GM23338 (cell line): Measurements from ENCODE around the gene DPT. TPM values are rescaled to one million over a fixed set of nuclear protein-coding genes. Genes with fewer than 3 reads are reported as not detected.

Source experiments
- ATAC-seq: fragments of 200-7000 bp; cut with Tn5 transposase; 3 replicates; pipeline ENCODE4 v1.9.1; 2020
- DNase-seq: peaks from one replicate; pipeline ENCODE4 v3.0.0-alpha.2; 2015; ENCODE audit warnings: low spot score
- H2AFZ ChIP-seq: fragments of 200-600 bp; sonication (generic); 2 replicates; pipeline ENCODE4 v1.8.0; 2016; ENCODE audit warnings: antibody characterized with exemption, mild to moderate bottlenecking, moderate library complexity
- H3F3A ChIP-seq: fragments of 200-600 bp; sonication (generic); replicated peaks from 2 replicates; pipeline ENCODE4 v1.8.0; 2017; ENCODE audit warnings: antibody characterized with exemption, mixed run types, low read depth
- H3K27ac ChIP-seq: fragments of 200-600 bp; sonication (generic); 2 replicates; pipeline ENCODE4 v1.6.1; 2016; ENCODE audit warnings: low read depth
- H3K27me3 ChIP-seq: fragments of 200-600 bp; sonication (generic); 2 replicates; pipeline ENCODE4 v1.8.0; 2016; ENCODE audit warnings: mild to moderate bottlenecking, mixed run types, moderate library complexity; ENCODE audit not compliant: insufficient read depth
- H3K36me3 ChIP-seq: fragments of 200-600 bp; sonication (generic); 2 replicates; pipeline ENCODE4 v1.8.0; 2016; ENCODE audit warnings: mild to moderate bottlenecking; ENCODE audit not compliant: insufficient read depth
- H3K4me1 ChIP-seq: fragments of 200-600 bp; sonication (generic); 2 replicates; pipeline ENCODE4 v1.8.0; 2016; ENCODE audit warnings: mild to moderate bottlenecking, moderate library complexity; ENCODE audit not compliant: insufficient read depth
- H3K4me2 ChIP-seq: fragments of 200-600 bp; sonication (generic); 2 replicates; pipeline ENCODE4 v1.7.1; 2017; ENCODE audit warnings: mixed run types
- H3K4me3 ChIP-seq: fragments of 200-600 bp; sonication (generic); 2 replicates; pipeline ENCODE4 v1.6.1; 2016; ENCODE audit warnings: mixed run types
- H3K79me2 ChIP-seq: fragments of 200-600 bp; sonication (generic); replicated peaks from 2 replicates; pipeline ENCODE4 v1.8.0; 2017; ENCODE audit warnings: mild to moderate bottlenecking; ENCODE audit not compliant: insufficient read depth
- H3K9me2 ChIP-seq: fragments of 200-600 bp; sonication (generic); 2 replicates; pipeline ENCODE4 v1.8.0; 2017; ENCODE audit not compliant: insufficient read depth
- H4K20me1 ChIP-seq: fragments of 200-600 bp; sonication (generic); replicated peaks from 2 replicates; pipeline ENCODE4 v1.8.0; 2017; ENCODE audit warnings: mild to moderate bottlenecking; ENCODE audit not compliant: insufficient read depth
- H3K27ac Mint-ChIP-seq: 2 replicates; pipeline ENCODE4 v1.8.0; 2020; ENCODE audit warnings: inconsistent platforms, mild to moderate bottlenecking, moderate library complexity, mixed read lengths
- H3K27me3 Mint-ChIP-seq: 3 replicates; pipeline ENCODE4 v1.8.0; 2022; ENCODE audit warnings: low read depth, mild to moderate bottlenecking, moderate library complexity, mixed read lengths, inconsistent platforms; ENCODE audit not compliant: insufficient read depth, poor library complexity
- H3K36me3 Mint-ChIP-seq: 3 replicates; pipeline ENCODE4 v1.8.0; 2021; ENCODE audit warnings: low read depth, mild to moderate bottlenecking, inconsistent platforms, moderate library complexity, mixed read lengths
- H3K4me1 Mint-ChIP-seq: 3 replicates; pipeline ENCODE4 v1.8.0; 2020; ENCODE audit warnings: mild to moderate bottlenecking, inconsistent platforms, mixed read lengths
- H3K4me3 Mint-ChIP-seq: 3 replicates; pipeline ENCODE4 v1.8.0; 2021; ENCODE audit warnings: moderate library complexity, mild to moderate bottlenecking, inconsistent platforms, mixed read lengths
- H3K9me3 Mint-ChIP-seq: 3 replicates; pipeline ENCODE4 v1.8.0; 2020; ENCODE audit warnings: moderate library complexity, mild to moderate bottlenecking, inconsistent platforms, mixed read lengths
- EZH2 ChIP-seq: fragments of 200-600 bp; sonication (generic); IDR thresholded peaks from one replicate; pipeline ENCODE4 v1.8.0; 2017; ENCODE audit warnings: antibody characterized with exemption, mild to moderate bottlenecking, low read depth; ENCODE audit not compliant: unreplicated experiment
- EZH2phosphoT487 ChIP-seq: fragments of 200-600 bp; sonication (generic); IDR thresholded peaks from one replicate; pipeline ENCODE4 v1.8.1; 2018; ENCODE audit warnings: antibody characterized with exemption; ENCODE audit not compliant: unreplicated experiment
- JUNB ChIP-seq: IDR thresholded peaks from one replicate; pipeline ENCODE4 v1.6.1; 2016; ENCODE audit warnings: antibody characterized with exemption; ENCODE audit not compliant: unreplicated experiment
- NANOG ChIP-seq: IDR thresholded peaks from 2 replicates; pipeline ENCODE4 v1.6.1; 2016; ENCODE audit warnings: antibody characterized with exemption, borderline replicate concordance
- POLR2AphosphoS5 ChIP-seq: IDR thresholded peaks from 2 replicates; pipeline ENCODE4 v1.6.1; 2016; ENCODE audit warnings: antibody characterized with exemption, low read depth
- REST ChIP-seq: IDR thresholded peaks from one replicate; pipeline ENCODE4 v1.6.1; 2018; ENCODE audit warnings: antibody characterized with exemption; ENCODE audit not compliant: unreplicated experiment
- STAT1 ChIP-seq: IDR thresholded peaks from one replicate; pipeline ENCODE4 v1.6.1; 2016; ENCODE audit warnings: antibody characterized with exemption; ENCODE audit not compliant: unreplicated experiment
- ZNF114 ChIP-seq: fragments of 250-450 bp; sonication (Bioruptor Pico); IDR thresholded peaks from 2 replicates; pipeline ENCODE4 v1.5.0; 2020; ENCODE audit warnings: mild to moderate bottlenecking, moderate library complexity
- ZNF331 ChIP-seq: fragments of 250-450 bp; sonication (Bioruptor Pico); IDR thresholded peaks from 2 replicates; pipeline ENCODE4 v1.5.0; 2020; ENCODE audit warnings: low read depth, mild to moderate bottlenecking, moderate library complexity
- ZNF462 ChIP-seq: fragments of 250-450 bp; sonication (Bioruptor Pico); IDR thresholded peaks from 2 replicates; pipeline ENCODE4 v1.5.0; 2020; ENCODE audit warnings: mild to moderate bottlenecking, moderate library complexity
- polyA plus RNA-seq: library from polyadenylated mRNA; unstranded; fragments of >200 nt; fragmentation: Nextera tagmentation; extraction: Ambion mirVana; gene quantifications from 2 replicates; pipeline ENCODE4 v1.2.1, GENCODE V29; 2016
- total RNA-seq: library from RNA; depleted of rRNA; stranded (reverse); fragments of >200 nt; shearing (Covaris generic); gene quantifications from 2 replicates; pipeline ENCODE4 v1.2.3, GENCODE V29; 2014

DPT gene
- total and polyA plus RNA-seq, 2 experiments from 2014 or later, result not detected

- no peaks in the 10 kb centered on the region for H3K4me1 Mint-ChIP-seq
- no peaks in the 10 kb centered on the region for H3K4me1 ChIP-seq
- no peaks in the 10 kb centered on the region for H3K27me3 ChIP-seq
- H3F3A ChIP-seq, result no peaks in the 10 kb centered on the region
- H2AFZ ChIP-seq, result no peak overlapping the region
- no peak overlapping the region for H3K4me3 ChIP-seq
- no peaks in the 10 kb centered on the region for H3K9me2 ChIP-seq
- H3K36me3 Mint-ChIP-seq, result no peaks in the 10 kb centered on the region
- H3K9me3 Mint-ChIP-seq, result no peaks in the 10 kb centered on the region
- DNase-seq, result no peak
- no peak for ATAC-seq
- no peak overlapping the region for H3K27ac Mint-ChIP-seq
- no peaks in the 10 kb centered on the region for H4K20me1 ChIP-seq
- H3K79me2 ChIP-seq, result no peaks in the 10 kb centered on the region
- no peaks in the 10 kb centered on the region for H3K36me3 ChIP-seq
- no peak overlapping the region for H3K4me3 Mint-ChIP-seq
- TF ChIP-seq ZNF331, result no peak
- no peak for TF ChIP-seq NANOG
- no peak for TF ChIP-seq EZH2
- H3K27ac ChIP-seq, result no peak overlapping the region
- H3K4me2 ChIP-seq, result no peak overlapping the region
- H3K27me3 Mint-ChIP-seq, result peaks cover 4% of the 10 kb centered on the region
These were observed 2.3 kb downstream of the DPT start for GRCh38 chr1:168726719-168727118.

GRCh38 chr1:168726281-168726680, 2.7 kb downstream of the DPT start:
- H3K4me2 ChIP-seq, result no peak overlapping the region
- H4K20me1 ChIP-seq, result no peaks in the 10 kb centered on the region
- no peaks in the 10 kb centered on the region for H3F3A ChIP-seq
- Mint-ChIP-seq H3K4me3 (no peak overlapping the region), H3K27me3 (peaks cover 4% of the 10 kb centered on the region), H3K36me3 (no peaks in the 10 kb centered on the region), H3K4me1 (no peaks in the 10 kb centered on the region), H3K27ac (no peak overlapping the region), H3K9me3 (no peaks in the 10 kb centered on the region)
- ATAC-seq (no peak), DNase-seq (no peak)
- no peak for TF ChIP-seq ZNF114 (CRISPR knock-in tag)
- no peak for TF ChIP-seq EZH2phosphoT487
- no peak for TF ChIP-seq EZH2
- no peak for TF ChIP-seq ZNF462 (CRISPR knock-in tag)
- TF ChIP-seq STAT1, result no peak
- TF ChIP-seq REST, result no peak
- no peak for TF ChIP-seq POLR2AphosphoS5
- TF ChIP-seq JUNB, result no peak
- H3K27me3 ChIP-seq, result no peaks in the 10 kb centered on the region
- no peak overlapping the region for H3K27ac ChIP-seq
- no peak overlapping the region for H3K4me3 ChIP-seq
- peak overlapping the region; percentile 43; the same call in 1 of the 2 replicates for H2AFZ ChIP-seq
- H3K4me1 ChIP-seq, result no peaks in the 10 kb centered on the region
- H3K79me2 ChIP-seq, result no peaks in the 10 kb centered on the region
- no peaks in the 10 kb centered on the region for H3K9me2 ChIP-seq
- H3K36me3 ChIP-seq, result no peaks in the 10 kb centered on the region
